Epidermal melanocyte (primary cell): ENCODE measurements around the gene GPATCH8.

Experiments
- DNase-seq: peaks from one replicate; pipeline ENCODE4 v3.0.0; 2011; ENCODE audit warnings: low spot score; ENCODE audit not compliant: insufficient read length

The GPATCH8 gene

DNA sequence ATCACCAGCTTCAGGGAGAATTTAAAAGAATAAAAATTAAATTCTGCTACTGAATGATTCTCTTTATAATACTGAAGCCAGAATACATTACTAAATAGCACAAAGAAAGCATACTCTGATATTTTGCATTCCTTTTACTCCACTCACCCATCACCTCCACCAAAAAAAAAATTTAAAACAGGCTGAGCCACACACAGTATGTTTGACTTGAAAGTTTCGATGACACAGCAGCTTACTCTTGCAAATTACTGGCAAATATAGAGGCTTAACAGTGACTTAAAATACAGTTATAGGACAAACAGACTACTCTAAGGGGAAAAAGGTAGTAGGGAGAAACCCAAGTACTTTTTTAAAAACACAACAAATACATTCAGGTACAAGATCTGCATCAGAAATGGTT lies 39.2 kb downstream of the GPATCH8 start:
- no peak for DNase-seq

DNA sequence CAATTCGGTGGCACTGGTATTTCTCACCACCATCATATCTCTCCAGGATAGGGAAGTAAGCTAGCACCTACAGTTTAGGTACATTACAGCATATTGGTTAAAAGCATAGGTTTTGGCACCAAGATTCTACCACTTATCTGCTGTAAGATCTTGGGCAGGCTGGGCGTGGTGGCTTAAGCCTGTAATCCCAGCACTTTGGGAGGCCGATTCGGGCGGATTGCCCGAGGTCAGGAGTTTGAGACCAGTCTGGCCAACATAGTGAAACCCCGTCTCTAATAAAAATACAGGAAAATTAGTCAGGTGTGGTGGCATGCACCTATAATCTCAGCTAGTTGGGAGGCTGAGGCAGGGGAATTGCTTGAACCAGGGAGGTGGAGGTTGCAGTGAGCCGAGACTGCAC lies 51.4 kb downstream of the GPATCH8 start:
- DNase-seq: no peak

DNA sequence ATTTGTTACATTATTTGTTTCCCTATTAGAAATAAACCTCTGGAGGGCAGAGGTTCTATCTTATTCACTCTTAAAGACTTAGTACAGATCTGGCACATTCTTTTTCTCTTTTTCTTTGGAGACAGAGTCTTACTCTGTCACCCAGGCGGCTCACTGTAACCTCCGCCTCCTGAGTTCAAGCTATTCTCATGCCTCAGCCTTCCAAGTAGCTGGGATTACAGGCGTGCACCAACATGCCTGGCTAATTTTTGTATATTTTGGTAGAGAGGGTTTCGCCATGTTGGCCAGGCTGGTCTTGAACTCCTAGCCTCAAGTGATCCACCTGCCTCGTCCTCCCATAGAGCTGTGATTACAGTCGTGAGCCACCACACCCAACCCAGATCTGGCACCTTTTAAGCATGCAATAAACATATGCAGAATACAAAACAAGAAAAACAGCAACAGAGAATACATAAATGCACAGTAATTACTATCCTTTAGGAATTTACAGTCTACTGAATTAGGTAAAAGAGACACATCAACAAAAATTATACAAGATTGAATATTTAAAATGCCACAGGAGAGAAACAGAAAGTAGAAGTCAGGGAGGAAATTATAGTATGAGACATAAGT lies 52.1 kb downstream of the GPATCH8 start:
- DNase-seq: no peak

DNA sequence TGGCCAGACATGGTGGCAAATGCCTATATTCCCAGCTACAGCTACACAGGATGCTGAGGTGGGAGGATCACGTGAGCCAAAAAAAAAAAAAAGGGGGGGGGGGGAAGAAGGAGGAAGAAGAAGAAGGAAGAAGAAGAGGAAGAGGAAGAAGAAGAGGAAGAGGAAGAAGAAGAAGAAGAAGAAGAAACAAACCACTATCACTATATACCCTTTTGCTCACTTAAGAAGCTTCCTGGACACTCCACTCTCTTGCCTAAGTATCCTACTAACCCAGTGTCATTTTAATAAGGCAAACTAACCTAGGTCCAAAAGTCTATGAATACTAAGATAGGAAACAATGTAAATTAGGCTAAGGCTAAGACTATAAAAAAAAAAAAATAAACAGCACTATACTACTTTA lies 54.8 kb downstream of the GPATCH8 start:
- no peak for DNase-seq

DNA sequence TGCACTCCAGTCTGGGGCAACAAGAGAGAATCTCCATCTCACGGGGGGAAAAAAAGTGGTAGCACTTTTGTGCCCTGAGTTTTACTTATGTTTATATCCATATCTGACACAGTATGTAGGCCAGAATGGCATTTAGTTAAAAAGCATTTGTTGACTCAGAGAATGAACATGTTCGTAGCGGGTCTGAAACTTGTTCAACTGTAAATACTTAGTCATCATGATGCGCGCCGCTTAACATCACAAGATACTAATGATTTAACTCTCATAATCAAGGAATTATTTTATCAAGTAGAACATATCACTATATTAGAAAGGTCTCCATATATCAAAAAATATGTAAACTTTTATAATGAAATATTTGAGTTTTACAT lies 58.5 kb downstream of the GPATCH8 start:
- DNase-seq: no peak

DNA sequence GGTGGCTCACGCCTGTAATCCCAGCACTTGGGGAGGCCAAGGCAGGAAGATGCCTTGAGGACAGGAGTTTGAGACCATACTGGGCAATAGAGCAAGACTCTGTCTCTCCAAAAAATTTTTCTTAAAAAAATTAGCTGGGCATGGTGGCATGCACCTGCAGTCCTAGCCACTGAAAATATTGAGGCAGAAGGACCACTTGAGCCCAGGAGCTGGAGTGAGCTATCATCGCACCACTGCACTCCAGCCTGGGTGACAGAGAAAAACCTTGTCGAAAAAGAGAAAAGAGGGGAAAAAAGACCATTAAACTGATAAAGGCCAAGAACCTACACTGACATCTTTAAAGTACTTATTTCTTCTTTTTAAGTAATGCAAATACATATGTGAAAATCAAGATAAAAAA lies 60.4 kb downstream of the GPATCH8 start:
- no peak for DNase-seq

DNA sequence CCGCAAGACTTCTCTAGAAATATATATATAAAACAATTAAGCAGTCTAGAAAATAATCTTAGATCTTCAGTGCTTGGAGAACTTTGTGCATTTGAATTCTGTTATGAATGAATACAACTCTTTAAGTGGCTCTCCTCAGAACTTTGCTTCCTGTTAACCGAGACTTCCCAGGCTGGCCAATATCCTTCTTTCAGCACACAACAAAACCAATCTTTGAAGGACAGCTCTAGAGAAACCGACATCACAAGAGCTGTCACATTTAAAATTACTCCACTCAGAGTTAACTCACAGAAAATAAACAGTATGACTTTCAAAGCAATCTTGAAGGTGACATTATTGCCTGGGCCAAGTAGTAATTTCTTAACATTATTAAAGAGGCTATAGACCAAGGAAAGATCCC lies 64.0 kb downstream of the GPATCH8 start:
- no peak for DNase-seq

DNA sequence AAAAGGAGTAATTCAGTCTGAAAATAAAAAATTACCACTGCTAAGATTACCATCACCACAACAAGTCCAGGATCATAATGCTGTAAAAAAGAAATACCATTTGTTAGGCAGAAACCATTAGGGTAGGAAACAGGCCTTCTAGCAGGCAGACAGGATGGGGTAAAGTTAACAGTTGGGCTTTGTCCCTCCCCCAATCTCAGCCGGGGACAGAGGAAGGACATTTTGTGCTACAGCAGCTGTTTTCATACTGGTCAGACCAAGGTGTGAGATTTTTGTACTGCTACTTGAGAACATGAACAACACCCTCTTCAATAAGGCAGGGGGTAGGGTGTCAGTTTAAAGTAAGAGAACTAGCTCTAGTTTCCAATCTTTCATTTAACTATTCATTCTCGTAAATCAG lies 64.6 kb downstream of the GPATCH8 start:
- DNase-seq: no peak

DNA sequence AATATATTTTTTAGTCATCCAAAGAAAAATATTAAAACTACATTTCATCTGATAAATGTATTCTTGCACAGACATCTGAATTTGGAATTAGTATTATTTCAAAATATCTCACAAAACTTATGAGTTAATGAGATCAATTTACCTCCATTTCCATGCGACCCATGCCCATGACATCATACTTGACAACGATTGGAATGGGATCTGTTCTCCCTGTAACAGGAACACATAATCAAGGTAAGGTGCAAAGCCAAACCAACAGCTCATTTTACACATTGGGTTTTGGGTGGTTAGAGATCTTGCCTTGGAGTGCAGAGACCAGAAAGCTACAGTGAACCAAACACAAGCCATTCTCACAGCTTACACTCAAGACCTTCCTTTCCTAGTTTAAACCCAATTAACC lies 66.9 kb downstream of the GPATCH8 start:
- DNase-seq: no peak

DNA sequence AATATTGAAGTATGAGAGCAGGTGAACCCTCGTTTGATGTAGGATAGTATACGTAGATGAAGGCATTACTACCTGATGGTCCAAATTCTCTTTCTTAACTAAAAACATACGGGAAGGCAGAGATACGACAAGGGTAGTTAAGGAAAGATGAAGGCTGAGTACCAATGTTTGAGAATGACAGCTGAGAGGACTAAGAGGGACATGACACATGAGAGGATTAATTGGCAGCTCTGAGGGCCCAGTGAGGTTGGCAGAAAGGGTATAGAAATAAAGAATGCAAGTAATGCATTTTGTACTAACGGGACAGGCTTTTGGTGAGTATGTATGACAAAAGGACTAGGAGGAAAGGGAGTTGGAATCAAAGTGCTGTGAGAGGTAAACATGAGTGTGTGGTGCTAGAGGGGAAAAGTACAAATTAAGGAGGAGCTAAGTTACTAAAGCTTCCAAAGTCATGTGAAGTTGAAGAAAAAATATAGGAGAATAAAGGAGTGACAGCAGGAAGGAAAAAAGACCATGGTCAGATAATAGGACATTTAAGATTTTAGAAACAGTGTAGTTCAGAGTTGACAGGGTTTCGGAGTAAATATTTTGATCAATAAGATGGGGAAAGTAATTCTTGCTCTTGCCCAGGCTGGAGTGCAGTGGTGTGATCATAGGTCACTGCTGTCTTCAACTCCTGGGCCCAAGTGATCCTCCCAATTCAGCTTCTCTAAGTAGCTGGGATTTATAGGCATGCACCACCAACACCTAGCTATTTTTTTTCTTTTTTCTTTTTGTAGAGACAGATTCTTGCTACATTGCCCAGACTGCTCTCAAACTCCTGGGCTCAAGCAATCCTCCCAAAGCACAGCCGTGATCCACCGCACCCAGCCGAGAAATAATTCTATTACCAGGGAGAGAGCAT lies 70.7 kb downstream of the GPATCH8 start:
- DNase-seq: no peak

DNA sequence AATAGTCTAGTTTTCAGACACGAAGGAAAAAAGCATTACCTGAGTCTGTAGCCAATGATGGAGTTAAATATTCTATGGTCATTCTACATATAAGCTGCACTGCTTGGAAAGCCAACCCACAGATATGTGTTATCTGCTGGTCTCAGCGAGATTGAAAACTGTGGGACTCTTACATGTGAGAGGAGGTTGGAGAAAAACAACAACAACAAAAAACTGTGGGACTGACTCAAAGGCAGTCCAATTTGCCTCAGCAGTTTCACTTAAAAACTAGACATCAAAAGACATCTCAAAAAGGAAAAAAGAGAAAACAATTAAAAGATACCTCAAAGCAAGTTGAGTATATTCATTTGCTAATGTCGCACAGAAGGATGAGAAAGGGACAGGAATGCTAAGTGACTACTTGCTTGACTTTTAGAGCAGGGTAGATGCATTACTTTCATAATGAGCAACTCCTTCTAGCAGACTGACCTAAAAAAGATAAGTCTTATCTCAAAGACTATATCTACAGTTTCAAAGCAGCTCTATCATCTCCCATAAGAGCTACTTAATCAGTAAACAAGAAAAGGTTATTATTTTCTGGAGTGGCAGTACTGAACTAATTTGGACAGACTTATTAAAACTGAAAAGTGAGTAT lies 78.3 kb downstream of the GPATCH8 start:
- DNase-seq: no peak

DNA sequence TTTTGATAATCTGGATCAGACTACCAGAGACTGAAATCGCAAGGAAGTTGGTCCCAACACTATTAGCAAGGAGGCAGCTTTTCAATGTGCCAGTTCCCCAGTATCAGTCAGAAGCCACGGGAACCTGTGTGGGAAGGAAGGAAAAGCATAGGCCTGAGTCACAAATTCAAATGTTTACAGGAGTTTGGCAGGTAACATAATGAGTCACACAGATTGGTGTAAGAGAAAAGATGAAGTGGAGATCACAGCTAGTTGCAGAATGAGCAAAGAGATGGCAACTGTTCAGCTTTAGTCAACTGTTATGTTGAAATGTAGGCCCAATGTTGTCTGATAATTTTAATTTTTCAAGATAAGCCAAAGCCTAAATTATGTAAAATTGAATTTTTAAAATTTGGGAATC lies 85.7 kb downstream of the GPATCH8 start:
- no peak for DNase-seq

DNA sequence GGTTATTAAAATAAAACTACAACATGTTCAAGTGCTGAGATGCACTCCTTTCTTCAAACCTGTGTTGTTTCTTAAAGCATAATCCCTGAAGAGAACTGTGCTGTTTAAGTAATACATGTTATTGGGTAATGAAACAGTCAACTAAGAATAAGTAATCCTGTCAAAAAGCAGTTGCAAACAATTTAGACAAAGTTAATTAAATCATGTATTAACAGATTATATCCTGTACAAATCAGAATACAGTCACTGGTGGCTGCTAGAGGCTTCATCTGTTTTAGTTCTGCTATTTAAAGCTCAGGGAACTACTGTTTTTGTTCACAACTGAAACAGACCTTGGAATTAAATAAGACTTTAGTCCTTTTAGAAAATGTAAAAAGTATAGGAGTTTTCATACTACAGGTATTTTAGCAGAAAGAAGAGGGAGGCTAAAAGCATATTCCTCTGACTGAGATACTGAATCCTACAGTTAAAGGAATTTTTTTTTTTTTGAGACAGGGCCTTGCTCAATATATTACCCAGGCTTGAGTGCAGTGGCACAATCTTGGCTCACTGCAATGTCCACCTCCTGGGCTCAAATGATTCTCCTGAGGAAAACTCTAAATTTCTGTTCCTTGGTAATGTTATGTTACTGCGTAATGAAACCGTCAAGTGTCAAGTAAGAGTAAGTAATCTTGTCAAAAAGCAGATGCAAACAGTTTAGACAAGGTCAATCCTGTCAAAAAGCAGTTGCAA lies 86.5 kb downstream of the GPATCH8 start:
- no peak for DNase-seq

DNA sequence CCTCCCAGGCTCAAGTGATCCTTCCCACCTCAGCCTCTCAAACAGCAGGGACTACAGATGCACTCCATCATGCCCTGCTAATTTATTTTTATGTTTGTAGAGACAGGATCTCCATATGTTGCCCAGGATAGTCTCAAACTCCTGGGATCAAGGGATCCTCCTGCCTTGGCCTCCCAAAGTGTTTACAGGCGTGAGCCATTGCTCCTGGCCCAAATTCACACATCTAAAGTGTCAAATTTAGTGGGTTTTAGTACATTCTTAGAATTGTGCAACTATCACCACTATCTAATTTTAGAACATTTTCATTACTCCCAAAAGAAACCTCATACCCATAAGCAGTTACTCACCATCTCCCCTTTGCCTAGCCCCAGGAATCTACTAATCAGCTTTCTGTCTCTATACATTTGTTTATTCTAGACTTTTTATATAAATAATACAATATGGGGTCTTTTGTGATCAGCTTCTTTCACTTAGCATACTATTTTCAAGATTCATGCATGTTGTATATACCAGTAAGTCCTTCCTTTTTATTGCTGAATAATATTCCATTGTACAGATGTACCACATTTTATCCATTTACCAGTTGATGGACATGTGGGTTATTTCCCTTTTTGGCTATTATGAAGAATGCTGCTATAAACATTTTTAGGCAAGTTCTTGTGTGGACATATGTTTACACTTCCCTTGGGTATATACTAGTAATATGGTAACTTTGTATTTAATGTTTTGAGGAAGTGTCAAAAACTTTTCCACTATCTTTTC lies 88.6 kb downstream of the GPATCH8 start:
- no peak for DNase-seq

DNA sequence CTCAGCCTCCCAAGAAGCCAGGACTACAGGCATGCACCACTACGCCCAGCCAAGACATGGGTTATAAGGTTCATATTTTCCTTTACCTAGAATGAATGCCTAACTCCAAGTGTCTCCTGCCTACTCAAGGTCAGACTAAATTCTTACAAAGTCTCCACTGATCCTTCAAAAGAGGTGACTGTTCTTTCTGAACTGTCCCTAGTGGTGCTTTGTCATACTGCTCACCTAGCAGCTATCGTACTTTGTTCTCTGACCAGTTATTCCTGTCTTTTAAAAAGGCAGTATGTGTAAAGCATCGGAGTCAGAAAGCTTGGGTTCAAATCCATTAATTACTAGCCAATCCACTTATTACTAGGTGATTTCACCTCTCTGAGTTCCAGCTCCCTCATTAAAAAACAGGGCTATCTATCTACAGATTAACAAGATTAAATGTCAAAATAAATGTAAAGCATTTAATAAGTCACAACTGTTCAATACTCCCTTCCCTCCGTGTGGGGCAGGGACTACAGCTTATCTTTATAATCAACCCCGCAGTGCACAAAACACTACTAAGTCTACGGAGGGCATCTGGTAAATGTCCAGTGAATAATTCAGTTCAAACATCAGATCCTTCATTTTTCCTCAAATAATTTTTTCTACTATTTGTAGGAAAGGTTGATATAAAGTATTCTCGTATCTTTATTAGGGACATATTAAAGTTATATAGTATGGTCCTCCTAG lies 93.7 kb downstream of the GPATCH8 start:
- no peak for DNase-seq

DNA sequence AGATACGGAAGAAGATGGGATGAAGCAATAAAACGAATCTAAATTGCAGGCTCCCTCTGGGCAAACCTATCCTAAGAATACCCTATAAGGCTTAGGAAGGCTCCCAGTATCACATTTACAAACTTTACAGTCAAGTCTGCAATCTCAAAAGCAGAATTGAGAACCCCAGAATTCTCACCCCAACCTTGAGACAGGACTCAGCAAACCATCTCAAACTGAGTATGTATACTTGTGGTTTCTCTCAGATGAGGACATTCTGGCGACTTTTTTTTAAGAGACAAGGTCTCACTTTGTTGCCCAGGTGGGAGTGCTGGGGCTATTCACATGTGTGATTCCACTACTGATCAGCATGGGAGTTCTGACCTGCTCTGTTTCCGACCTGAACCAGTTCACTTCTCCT lies 94.4 kb downstream of the GPATCH8 start:
- no peak for DNase-seq

DNA sequence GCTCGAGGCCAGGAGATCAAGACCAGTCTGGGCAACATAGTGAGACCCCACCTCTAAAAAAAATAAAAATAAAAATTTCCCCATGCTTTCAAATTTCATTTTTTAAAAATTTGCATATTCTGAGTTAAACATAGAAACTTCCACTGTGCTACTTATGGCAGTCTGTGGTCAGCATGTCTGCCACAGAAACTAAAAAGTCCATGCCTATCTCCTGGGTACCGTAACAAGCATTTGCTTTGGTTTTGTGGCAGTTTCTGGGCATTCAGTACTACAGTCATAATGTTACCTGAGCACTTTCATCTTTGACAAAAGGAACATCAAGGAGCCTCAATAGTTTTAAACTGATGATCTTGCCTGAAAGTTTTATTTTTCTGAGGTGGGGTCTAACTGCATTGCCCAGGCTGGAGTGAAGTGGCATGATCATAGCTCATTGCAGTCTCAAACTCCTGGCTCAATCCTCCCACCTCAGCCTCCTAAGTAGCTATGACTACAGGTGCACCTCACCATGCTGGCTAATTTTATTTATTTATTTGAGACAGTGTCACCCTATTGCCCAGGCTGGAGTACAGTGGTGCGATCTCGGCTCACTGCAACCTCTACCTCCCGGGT lies 100.5 kb downstream of the GPATCH8 start:
- no peak for DNase-seq

DNA sequence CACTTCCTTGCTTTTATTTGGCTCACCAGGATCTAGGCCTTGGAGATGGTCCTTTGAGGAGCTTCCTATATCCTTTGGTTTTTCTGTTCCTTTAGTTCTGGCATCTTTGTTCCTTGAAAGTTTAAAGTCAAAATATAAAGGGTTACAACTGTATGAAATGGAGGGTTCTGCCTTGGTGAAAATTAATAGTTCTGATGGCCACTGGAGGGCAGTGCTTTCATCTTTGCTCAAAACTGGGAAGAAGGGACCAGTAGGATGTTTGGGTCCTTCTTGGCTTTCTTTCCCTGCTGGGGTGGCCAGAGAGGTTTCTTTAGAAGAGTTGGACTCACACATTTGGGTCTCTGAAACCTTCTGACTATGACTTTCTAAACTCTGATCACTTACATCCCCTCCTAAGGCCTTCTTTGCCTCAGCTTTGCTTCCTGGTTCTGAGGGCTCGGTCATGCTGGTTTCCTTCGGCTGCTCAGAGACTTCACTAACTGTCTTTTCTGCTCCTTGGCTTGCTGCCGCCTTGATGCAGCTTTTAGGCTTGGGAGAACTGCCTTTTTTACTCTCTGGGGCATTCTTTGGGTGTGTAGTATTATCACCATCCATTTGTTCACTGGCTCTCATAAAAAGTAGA lies 102.9 kb downstream of the GPATCH8 start:
- DNase-seq: no peak
